ENCODE measurements around the gene PLXNA4. TPM values are rescaled to one million over a fixed set of nuclear protein-coding genes. Genes with fewer than 3 reads are reported as not detected.
A peak's percentile ranks its signal among the peaks of the same experiment; 100 is the strongest.

PLXNA4 gene
- total RNA-seq, 1 experiment from 2014 or later = not detected

- TF ChIP-seq CTCF (IDR thresholded peaks at IDR 0.05 in 2 of 3, conservative IDR thresholded peaks at IDR 0.05 in 1 of 3; ENCODE audit: borderline replicate concordance in 1 of 3, insufficient read depth in 1 of 3, low read depth in 2 of 3, low read length in 2 of 3) (peak in 2 of 3 experiments; percentile 17 to 34; a peak in 2 of 6 replicates), SP1 (IDR thresholded peaks at IDR 0.05; ENCODE audit: low read depth) (no peak)
- H4K20me1 ChIP-seq (ENCODE audit: insufficient read depth) = no peaks in the 10 kb centered on the region
- H3K9me3 ChIP-seq (ENCODE audit: control insufficient read depth in 1 of 2, insufficient read depth in 1 of 2, low read depth in 1 of 2, low read length in 2 of 2) = no peaks in the 10 kb centered on the region
- ChIA-PET POLR2A (no interaction called here), CTCF (interaction anchor here (0.8 kb wide), 1 partner anchor 186 kb away, joined by 5 read pairs; no protein-coding TSS in a partner anchor), RAD21 (ENCODE audit: low non-redundant PET in 1 of 2, low total read pairs in 2 of 2, uncharacterized antibody in 2 of 2, unreplicated experiment in 2 of 2) (interaction anchor here in 1 of 2 experiments (0.7 to 0.8 kb wide), 2 partner anchors 13 to 186 kb away, joined by 3 to 4 read pairs; no protein-coding TSS in a partner anchor)
- H3K4me2 ChIP-seq (ENCODE audit: low read length) = no peak overlapping the region
- BruUV-seq (replicated peaks) = no TSS peak
- H3K4me3 ChIP-seq (replicated peaks in 1 of 2; ENCODE audit: low read depth in 1 of 2, low read length in 2 of 2) = no peak overlapping the region
- no peaks in the 10 kb centered on the region for H3K79me2 ChIP-seq (ENCODE audit: insufficient read depth, low read length)
- no peaks in the 10 kb centered on the region for H3K36me3 ChIP-seq (ENCODE audit: control insufficient read depth in 1 of 2, insufficient read depth in 2 of 2, low read length in 2 of 2)
- peaks cover 38% of the 10 kb centered on the region for H3K27me3 ChIP-seq (ENCODE audit: insufficient read depth, low read length)
- H3K4me1 ChIP-seq (ENCODE audit: control insufficient read depth in 1 of 2, insufficient read depth in 2 of 2, low read length in 2 of 2) = no peaks in the 10 kb centered on the region
- H3K9ac ChIP-seq (ENCODE audit: low read length) = no peak overlapping the region
- peak; percentile 2 for DNase-seq (ENCODE audit: low read depth, low spot score)
- no peak overlapping the region for H2AFZ ChIP-seq (ENCODE audit: low read depth, low read length, poor library complexity, severe bottlenecking)
- no peaks in the 10 kb centered on the region for H3K9me2 ChIP-seq (ENCODE audit: insufficient read depth)
- H3K27ac ChIP-seq (ENCODE audit: low read depth, low read length) = no peak overlapping the region
- intact Hi-C loops (cut with micrococcal nuclease) = no loop called here
- ATAC-seq = no peak
Observed at GRCh38 chr7:132394283-132395198, 181.7 kb downstream of the PLXNA4 start.

- Histone ChIP-seq H4K20me1 (ENCODE audit: insufficient read depth) (no peaks in the 10 kb centered on the region), H3K4me3 (replicated peaks in 1 of 2; ENCODE audit: low read depth in 1 of 2, low read length in 2 of 2) (no peak overlapping the region), H3K27ac (ENCODE audit: low read depth, low read length) (no peak overlapping the region), H3K27me3 (ENCODE audit: insufficient read depth, low read length) (peaks cover 35% of the 10 kb centered on the region), H3K9me3 (ENCODE audit: control insufficient read depth in 1 of 2, insufficient read depth in 1 of 2, low read depth in 1 of 2, low read length in 2 of 2) (no peaks in the 10 kb centered on the region), H3K36me3 (ENCODE audit: control insufficient read depth in 1 of 2, insufficient read depth in 2 of 2, low read length in 2 of 2) (no peaks in the 10 kb centered on the region), H3K79me2 (ENCODE audit: insufficient read depth, low read length) (no peaks in the 10 kb centered on the region), H3K9ac (ENCODE audit: low read length) (no peak overlapping the region), H3K9me2 (ENCODE audit: insufficient read depth) (no peaks in the 10 kb centered on the region), H3K4me2 (ENCODE audit: low read length) (no peak overlapping the region), H3K4me1 (ENCODE audit: control insufficient read depth in 1 of 2, insufficient read depth in 2 of 2, low read length in 2 of 2) (no peaks in the 10 kb centered on the region), H2AFZ (ENCODE audit: low read depth, low read length, poor library complexity, severe bottlenecking) (no peak overlapping the region)
- BruUV-seq (replicated peaks) = no TSS peak
- RAD21 ChIA-PET (ENCODE audit: low non-redundant PET in 1 of 2, low total read pairs in 2 of 2, uncharacterized antibody in 2 of 2, unreplicated experiment in 2 of 2) = interaction anchor here in 1 of 2 experiments (0.7 to 0.8 kb wide), 2 partner anchors 13 to 187 kb away, joined by 3 to 4 read pairs; no protein-coding TSS in a partner anchor
- intact Hi-C loops (cut with micrococcal nuclease) = no loop called here
- DNase-seq (ENCODE audit: low read depth, low spot score) (no peak), ATAC-seq (no peak)
- POLR2A ChIA-PET = no interaction called here
- CTCF ChIA-PET = interaction anchor here (0.8 kb wide), 1 partner anchor 187 kb away, joined by 5 read pairs; no protein-coding TSS in a partner anchor
- no peak for TF ChIP-seq YY1 (IDR thresholded peaks at IDR 0.05; ENCODE audit: extremely low read depth, insufficient replicate concordance, low read depth, low read length)
- TF ChIP-seq ELF1 (IDR thresholded peaks at IDR 0.05; ENCODE audit: borderline replicate concordance, low read depth) = no peak
- no peak for TF ChIP-seq ZFX (IDR thresholded peaks at IDR 0.05)
- TF ChIP-seq FOSL1 (IDR thresholded peaks at IDR 0.05; ENCODE audit: low read depth) = no peak
- no peak for TF ChIP-seq ZBTB33 (IDR thresholded peaks at IDR 0.05; ENCODE audit: extremely low read depth, insufficient replicate concordance, low read length)
- no peak for TF ChIP-seq EZH2phosphoT487 (IDR thresholded peaks at IDR 0.05; ENCODE audit: borderline replicate concordance)
- TF ChIP-seq SP1 (IDR thresholded peaks at IDR 0.05; ENCODE audit: low read depth) = no peak
- no peak for TF ChIP-seq ZNF274 (IDR thresholded peaks at IDR 0.05; ENCODE audit: low read depth, low read length)
- TF ChIP-seq POLR2A (IDR thresholded peaks at IDR 0.05; ENCODE audit: borderline replicate concordance, extremely low read depth, insufficient read depth, insufficient read length) = no peak
- no peak for TF ChIP-seq CBX3 (IDR thresholded peaks at IDR 0.05; ENCODE audit: low read depth)
- no peak for TF ChIP-seq POLR2AphosphoS5 (IDR thresholded peaks at IDR 0.05; ENCODE audit: low read depth, low read length)
- no peak for TF ChIP-seq ATF3 (IDR thresholded peaks at IDR 0.05)
- TF ChIP-seq EZH2 (IDR thresholded peaks at IDR 0.05) = no peak
Observed at GRCh38 chr7:132393789-132394261, 182.4 kb downstream of the PLXNA4 start.
